CD14-positive monocyte (primary cell): ENCODE data around the gene NT5C3B. TPM values are rescaled to one million over a fixed set of nuclear protein-coding genes. Genes with fewer than 3 reads are reported as not detected.

Source experiments
- DNase-seq, 3 donors: peaks; one replicate each; pipeline ENCODE4 v3.0.0-alpha.2; 2011 to 2022
- H2AFZ ChIP-seq: 2 replicates; pipeline ENCODE4 v1.6.0; 2012; ENCODE audit warnings: mild to moderate bottlenecking, low read depth, low read length, inconsistent platforms; ENCODE audit not compliant: insufficient read depth, poor library complexity, severe bottlenecking
- H3K27ac ChIP-seq, 2 donors: 1 replicate in 1 of 2; 2 replicates in 1 of 2; pipeline ENCODE4 v1.5.1; 2012 to 2013; ENCODE audit warnings: low read length in 2 of 2, control low read depth in 1 of 2, inconsistent platforms in 1 of 2, low read depth in 1 of 2, mild to moderate bottlenecking in 1 of 2
- H3K27me3 ChIP-seq, 2 donors: one replicate each; pipeline versions ENCODE4 v1.6.0 to v1.6.1; 2011 to 2013; ENCODE audit warnings: low read length in 2 of 2; ENCODE audit not compliant: control insufficient read depth in 2 of 2, insufficient read depth in 2 of 2
- H3K36me3 ChIP-seq, 2 donors: replicated peaks in 1 of 2; 1 replicate in 1 of 2; 2 replicates in 1 of 2; pipeline versions ENCODE4 v1.5.1 to v1.6.1; 2012 to 2013; ENCODE audit warnings: low read length in 2 of 2, control low read depth in 1 of 2, inconsistent platforms in 1 of 2, mild to moderate bottlenecking in 1 of 2; ENCODE audit not compliant: insufficient read depth in 2 of 2, control insufficient read depth in 1 of 2
- H3K4me1 ChIP-seq, 2 donors: 1 replicate in 1 of 2; 2 replicates in 1 of 2; pipeline versions ENCODE4 v1.5.1 to v1.6.1; 2012 to 2013; ENCODE audit warnings: low read length in 2 of 2, control low read depth in 1 of 2, inconsistent platforms in 1 of 2, mild to moderate bottlenecking in 1 of 2, moderate library complexity in 1 of 2; ENCODE audit not compliant: insufficient read depth in 2 of 2, control insufficient read depth in 1 of 2
- H3K4me2 ChIP-seq: replicated peaks from 2 replicates; pipeline ENCODE3; 2012; ENCODE audit warnings: low read length, moderate library complexity, mild to moderate bottlenecking; ENCODE audit not compliant: poor library complexity, severe bottlenecking; ENCODE audit errors: extremely low read depth
- H3K4me3 ChIP-seq, 3 experiments: fragments of 200-600 bp in 1 of 3; sonication (generic) in 1 of 3; replicated peaks in 1 of 3; 1 replicate in 2 of 3; 2 replicates in 1 of 3; pipeline ENCODE4 v1.5.1; 2011 to 2013; ENCODE audit warnings: low read length in 3 of 3, mild to moderate bottlenecking in 3 of 3, control low read depth in 2 of 3, low read depth in 2 of 3, inconsistent platforms in 1 of 3, moderate library complexity in 1 of 3
- H3K79me2 ChIP-seq: 2 replicates; pipeline ENCODE4 v1.6.0; 2012; ENCODE audit warnings: mild to moderate bottlenecking, control low read depth, inconsistent platforms, low read length, moderate library complexity; ENCODE audit not compliant: insufficient read depth
- H3K9ac ChIP-seq: 2 replicates; pipeline ENCODE4 v1.6.0; 2017; ENCODE audit warnings: low read length, mild to moderate bottlenecking; ENCODE audit not compliant: insufficient read depth, poor library complexity, severe bottlenecking
- H3K9me3 ChIP-seq, 2 donors: replicated peaks in 1 of 2; 1 replicate in 1 of 2; 2 replicates in 1 of 2; pipeline versions ENCODE4 v1.5.1 to v1.6.1; 2012 to 2013; ENCODE audit warnings: low read length in 2 of 2, control low read depth in 1 of 2; ENCODE audit not compliant: control insufficient read depth in 1 of 2, insufficient read depth in 1 of 2
- H4K20me1 ChIP-seq: 2 replicates; pipeline ENCODE4 v1.6.0; 2012; ENCODE audit warnings: mild to moderate bottlenecking, low read length, control low read depth, moderate library complexity; ENCODE audit not compliant: insufficient read depth
- H3K27ac Mint-ChIP-seq, 7 donors: one replicate each; pipeline ENCODE4 v1.8.0; 2020; ENCODE audit warnings: mild to moderate bottlenecking in 7 of 7, mixed read lengths in 7 of 7, moderate library complexity in 6 of 7, inconsistent platforms in 2 of 7
- H3K27me3 Mint-ChIP-seq, 3 donors: one replicate each; pipeline ENCODE4 v1.8.0; 2021 to 2022; ENCODE audit warnings: low read depth in 3 of 3, mild to moderate bottlenecking in 3 of 3, mixed read lengths in 3 of 3, moderate library complexity in 3 of 3, inconsistent platforms in 1 of 3
- H3K36me3 Mint-ChIP-seq, 2 donors: one replicate each; pipeline ENCODE4 v1.8.0; 2020; ENCODE audit warnings: mixed read lengths in 2 of 2, inconsistent platforms in 1 of 2, mild to moderate bottlenecking in 1 of 2
- H3K4me1 Mint-ChIP-seq: one replicate; pipeline ENCODE4 v1.8.0; 2020; ENCODE audit warnings: mild to moderate bottlenecking, mixed read lengths
- H3K4me3 Mint-ChIP-seq, 2 donors: one replicate each; pipeline ENCODE4 v1.8.0; 2020; ENCODE audit warnings: mild to moderate bottlenecking in 2 of 2, mixed read lengths in 2 of 2, moderate library complexity in 1 of 2
- H3K9me3 Mint-ChIP-seq, 7 donors: one replicate each; pipeline ENCODE4 v1.8.0; 2020 to 2022; ENCODE audit warnings: mixed read lengths in 7 of 7, mild to moderate bottlenecking in 6 of 7, moderate library complexity in 6 of 7, inconsistent platforms in 2 of 7
- CTCF ChIP-seq: fragments of 200-600 bp; IDR thresholded peaks from one replicate; pipeline ENCODE4 v1.8.0; 2022; ENCODE audit warnings: antibody characterized with exemption, mild to moderate bottlenecking
- WGBS: methylation state at CpG from one replicate; pipeline ENCODE4 v1.1.5; 2013; ENCODE audit warnings: missing lambda C conversion rate; ENCODE audit not compliant: insufficient coverage; 5-methylcytosine and 5-hydroxymethylcytosine counted together
- intact Hi-C, 2 donors: fragments of 100-400 bp; cut with micrococcal nuclease; formaldehyde crosslinking; loops; one replicate each; pipeline versions ENCODE4 v1.15.0 to v1.15.1; 2023
- polyA plus RNA-seq, 3 donors: library from polyadenylated mRNA; depleted of rRNA in 1 of 3; unstranded in 2 of 3; stranded (reverse) in 1 of 3; fragments of 300-500 nt in 2 of 3; fragments of >200 nt in 1 of 3; fragmentation: Illumina TruSeq in 2 of 3; gene quantifications; 1 replicate in 2 of 3; 2 replicates in 1 of 3; pipeline ENCODE4 v1.2.3, GENCODE V29; 2012 to 2021

Gene NT5C3B
- polyA plus RNA-seq, 3 donors = 11.5 to 14.2 (median 13.5) TPM

DNA sequence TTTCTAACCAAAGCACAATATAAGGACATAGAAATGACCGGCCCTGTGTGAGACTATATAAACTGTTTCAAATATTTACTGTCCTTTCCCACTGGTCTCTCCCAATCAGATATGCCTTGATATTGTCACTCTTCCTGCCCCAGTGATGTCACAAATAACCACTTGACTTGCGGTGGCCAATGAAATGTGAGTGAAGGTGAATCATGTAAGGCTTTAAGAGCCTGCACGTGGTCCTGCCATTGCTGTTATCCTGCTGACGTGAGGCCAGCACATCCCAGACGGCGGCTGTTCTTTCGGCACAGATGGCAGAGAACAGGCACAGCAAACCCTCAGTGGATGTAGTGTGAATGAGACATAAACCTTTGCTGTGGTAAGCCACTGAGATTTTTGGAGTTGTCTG, 34.6 kb upstream of the NT5C3B start:
- Mint-ChIP-seq H3K27me3 (no peaks in the 10 kb centered on the region), H3K4me1 (peaks cover under 1% of the 10 kb centered on the region), H3K36me3 (peaks cover 72 to 83% of the 10 kb centered on the region in 2 donors), H3K4me3 (no peak overlapping the region), H3K27ac (peak overlapping the region in 1 of 7 donors; percentile 43), H3K9me3 (peaks cover 0 to under 1% (median 0%) of the 10 kb centered on the region in 7 donors)
- Histone ChIP-seq H3K27me3 (no peaks in the 10 kb centered on the region), H3K36me3 (peaks cover 69 to 84% of the 10 kb centered on the region in 2 donors), H3K4me1 (peaks cover under 1 to 2% of the 10 kb centered on the region in 2 donors), H3K27ac (no peak overlapping the region), H3K4me3 (no peak overlapping the region), H4K20me1 (no peaks in the 10 kb centered on the region), H3K4me2 (no peak overlapping the region), H3K9me3 (no peaks in the 10 kb centered on the region), H2AFZ (no peak overlapping the region), H3K9ac (no peak overlapping the region), H3K79me2 (no peaks in the 10 kb centered on the region)
- WGBS = 93% methylated on average over 5 of the region's 7 CpGs
- TF ChIP-seq CTCF = no peak
- intact Hi-C loops = no loop called here
- DNase-seq = no peak

DNA sequence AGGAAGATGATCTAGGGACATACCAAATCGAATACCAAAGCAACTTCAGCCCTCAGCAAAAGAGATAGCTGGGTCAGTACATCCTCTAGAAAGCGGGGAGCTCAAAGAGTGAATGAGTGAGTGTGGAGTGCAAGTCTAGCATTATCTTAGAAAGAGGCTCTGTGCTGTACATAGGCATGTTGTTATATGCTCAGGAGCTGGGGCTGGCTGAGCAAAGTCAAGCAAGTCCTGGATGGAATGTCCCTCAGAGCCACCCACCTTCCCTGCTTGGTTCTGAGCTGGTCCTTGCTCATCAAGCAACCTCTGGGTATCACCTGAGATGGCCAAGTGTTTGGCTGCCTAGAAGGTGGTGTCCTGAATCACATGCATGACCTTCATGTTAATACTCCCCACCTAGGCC, 34.1 kb upstream of the NT5C3B start:
- Histone ChIP-seq H3K4me2 (no peak overlapping the region), H3K4me1 (peaks cover 3 to 5% of the 10 kb centered on the region in 2 donors), H2AFZ (no peak overlapping the region), H3K79me2 (peaks cover under 1% of the 10 kb centered on the region), H3K36me3 (peaks cover 69 to 82% of the 10 kb centered on the region in 2 donors), H4K20me1 (no peaks in the 10 kb centered on the region), H3K27ac (no peak overlapping the region), H3K27me3 (no peaks in the 10 kb centered on the region), H3K9ac (no peak overlapping the region), H3K4me3 (no peak overlapping the region), H3K9me3 (no peaks in the 10 kb centered on the region)
- Mint-ChIP-seq H3K27me3 (no peaks in the 10 kb centered on the region), H3K27ac (peak overlapping the region in 2 of 7 donors; percentile 13 to 30), H3K4me1 (peaks cover 4% of the 10 kb centered on the region), H3K36me3 (peaks cover 72 to 80% of the 10 kb centered on the region in 2 donors), H3K9me3 (no peaks in the 10 kb centered on the region), H3K4me3 (no peak overlapping the region)
- 86% methylated on average over 1 of the region's 2 CpGs for WGBS
- DNase-seq = no peak
- intact Hi-C loops = no loop called here
- TF ChIP-seq CTCF = no peak
